Omental fat pad (tissue), 4 donors: ENCODE results near the gene PSAPL1. TPM values are rescaled to one million over a fixed set of nuclear protein-coding genes. Genes with fewer than 3 reads are reported as not detected.

ENCODE experiments used
- ATAC-seq: fragments of 150-250 bp; one replicate; pipeline ENCODE4 v1.9.1; 2016; ENCODE audit warnings: mild to moderate bottlenecking, moderate library complexity; ENCODE audit not compliant: low FRiP score
- DNase-seq: peaks from one replicate; pipeline ENCODE4 v3.0.0-alpha.2; 2019; ENCODE audit warnings: low spot score
- CTCF ChIP-seq, 3 donors: fragments of 450-650 bp; IDR thresholded peaks; one replicate each; pipeline ENCODE4 v1.5.1; 2016 to 2017; ENCODE audit warnings: antibody characterized with exemption in 3 of 3, mild to moderate bottlenecking in 3 of 3, moderate library complexity in 2 of 3
- total RNA-seq, 4 donors: library from RNA; depleted of rRNA; stranded (reverse); fragments of >200 nt; gene quantifications; one replicate each; pipeline ENCODE4 v1.1.0, GENCODE V29; 2016

The PSAPL1 gene
- total RNA-seq, 4 donors from 2014 or later = 0.25 to 2.1 (median 0.48) TPM; not detected in 1

- no peak for DNase-seq
- TF ChIP-seq CTCF (IDR thresholded peaks at IDR 0.05) = no peak
- ATAC-seq = peak; percentile 83
These were observed 31.7 kb downstream of the PSAPL1 start for GRCh38 chr4:7403001-7403400.

GRCh38 chr4:7402526-7402925 lies 32.2 kb downstream of the PSAPL1 start:
- ATAC-seq (peak; percentile 86), DNase-seq (no peak)
- no peak for TF ChIP-seq CTCF (IDR thresholded peaks at IDR 0.05)

DNA sequence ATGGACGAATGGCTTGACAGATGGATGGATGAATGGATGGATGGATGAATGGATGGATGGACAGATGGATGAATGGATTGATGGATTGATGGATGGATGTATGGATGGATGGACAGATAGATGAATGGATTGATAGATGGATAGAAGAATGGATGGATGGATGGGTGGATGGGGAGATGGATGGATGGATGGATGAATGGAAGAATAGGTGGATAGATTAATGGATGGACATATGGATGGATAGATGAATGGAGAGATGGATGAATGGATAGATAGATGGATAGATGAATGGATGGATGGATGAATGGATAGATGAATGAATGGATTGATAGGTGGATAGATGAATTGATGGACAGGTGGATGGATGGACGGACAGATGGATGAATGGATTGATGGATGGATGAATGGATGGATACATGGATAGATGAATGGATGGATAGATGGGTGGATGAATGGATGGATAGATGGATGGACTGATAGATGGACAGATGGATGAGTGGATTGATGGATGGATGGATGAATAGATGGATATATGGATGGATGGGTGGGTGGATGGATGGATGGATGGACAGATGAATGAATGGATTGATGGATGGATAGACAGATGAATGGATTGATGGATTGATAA lies 33.9 kb downstream of the PSAPL1 start:
- DNase-seq (no peak), ATAC-seq (no peak)
- no peak for TF ChIP-seq CTCF (IDR thresholded peaks at IDR 0.05)

DNA sequence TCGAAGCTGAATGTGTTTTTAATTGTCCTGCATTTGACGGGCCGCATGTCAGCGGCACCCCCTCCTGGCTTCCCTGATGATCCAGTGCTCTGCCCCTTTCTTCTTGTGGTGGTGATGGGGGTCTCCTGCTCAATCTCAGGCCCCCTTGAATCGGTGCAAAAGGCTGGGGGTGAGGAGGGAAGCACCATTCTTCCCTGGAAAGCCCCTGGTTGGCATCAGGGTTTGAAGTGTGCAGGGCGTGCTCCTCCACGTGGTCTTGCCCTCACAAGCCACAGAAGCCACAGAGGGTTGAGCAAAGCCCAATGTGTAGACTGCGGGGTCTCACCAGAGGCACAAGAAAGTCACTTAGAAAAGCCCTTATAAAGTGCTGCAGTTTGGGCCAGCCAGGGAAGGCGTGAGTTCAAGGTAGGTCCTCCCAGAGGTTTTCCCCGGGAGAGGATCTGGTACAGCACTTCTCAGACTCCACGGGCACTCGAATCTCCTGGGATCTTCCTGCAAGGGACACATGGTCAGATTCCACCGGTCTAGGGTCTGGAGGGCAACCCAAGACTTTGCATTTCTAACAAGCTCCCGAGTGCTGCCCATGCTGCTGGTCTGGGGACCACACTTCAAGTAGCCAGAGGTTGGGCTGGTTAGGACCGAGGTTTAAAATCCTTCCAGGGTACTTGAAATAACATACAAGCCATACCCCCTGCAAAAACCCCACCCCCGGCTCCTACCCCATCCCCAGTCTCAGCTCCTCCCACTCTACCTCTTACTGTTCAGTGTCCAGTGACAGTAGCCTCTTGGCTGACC lies 35.1 kb downstream of the PSAPL1 start:
- TF ChIP-seq CTCF (IDR thresholded peaks at IDR 0.05) = no peak
- DNase-seq (no peak), ATAC-seq (no peak)

GRCh38 chr4:7398788-7399439 lies 35.8 kb downstream of the PSAPL1 start:
- no peak for DNase-seq
- no peak for TF ChIP-seq CTCF (IDR thresholded peaks at IDR 0.05)
- no peak for ATAC-seq

DNA sequence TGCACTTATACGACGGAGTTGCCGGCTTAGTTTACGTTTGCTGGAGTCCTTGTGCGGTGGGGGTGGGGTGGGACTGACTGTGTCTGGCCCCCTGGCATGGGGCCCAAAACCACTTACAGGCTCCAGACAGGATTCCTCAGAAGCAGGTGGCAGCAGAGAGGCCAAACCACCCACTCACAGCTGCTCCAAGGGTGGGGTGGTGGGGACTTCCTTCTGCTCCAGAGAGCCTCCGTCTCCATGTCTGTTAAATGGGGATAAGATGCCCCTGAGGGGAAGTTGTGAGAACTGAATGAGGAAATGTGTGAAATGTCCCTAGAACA lies 36.7 kb downstream of the PSAPL1 start:
- no peak for TF ChIP-seq CTCF (IDR thresholded peaks at IDR 0.05)
- no peak for DNase-seq
- ATAC-seq = no peak
